HAP-1 (cell line): Measurements from ENCODE around the gene PMS2.
A peak's percentile ranks its signal among the peaks of the same experiment; 100 is the strongest.
"Not testable (repeated sequence)": the region's sequence is repeated elsewhere in the genome, so short reads cannot be mapped to it uniquely, and the experiment has no call there.

ENCODE experiments used
- DNase-seq, 2 experiments: peaks; one replicate each; pipeline ENCODE4 v3.0.0-alpha.2; 2016 to 2020; ENCODE audit warnings: low spot score in 2 of 2
- H3K27me3 ChIP-seq: fragments of 250-450 bp; sonication (Bioruptor Pico); 2 replicates; pipeline ENCODE4 v1.5.1; 2020; ENCODE audit warnings: low read depth, mild to moderate bottlenecking, moderate library complexity
- H3K36me3 ChIP-seq: fragments of 250-450 bp; sonication (Bioruptor Pico); replicated peaks from 2 replicates; pipeline ENCODE4 v1.5.1; 2020; ENCODE audit warnings: mild to moderate bottlenecking
- H3K4me1 ChIP-seq: fragments of 250-450 bp; sonication (Bioruptor Pico); 2 replicates; pipeline ENCODE4 v1.5.1; 2020; ENCODE audit warnings: mild to moderate bottlenecking
- H3K4me3 ChIP-seq: fragments of 250-450 bp; sonication (Bioruptor Pico); 2 replicates; pipeline ENCODE4 v1.5.1; 2020; ENCODE audit warnings: mild to moderate bottlenecking, moderate library complexity
- H3K9me3 ChIP-seq: fragments of 250-450 bp; sonication (Bioruptor Pico); 2 replicates; pipeline ENCODE4 v1.5.1; 2020; ENCODE audit warnings: mild to moderate bottlenecking, moderate library complexity
- in situ Hi-C: fragments of 300-500 bp; cut with MboI; formaldehyde crosslinking; loops from 3 replicates; pipeline ENCODE4 v1.14.3; 2020; ENCODE audit warnings: low sequenced_read_pairs, inconsistent platforms, mixed read lengths

PMS2 gene

GRCh38 chr7:6027806-6028365 is 19.0 kb upstream of the PMS2 start:
- Histone ChIP-seq H3K27me3 (no peaks in the 10 kb centered on the region), H3K36me3 (peaks cover 82% of the 10 kb centered on the region), H3K4me1 (no peaks in the 10 kb centered on the region), H3K4me3 (no peak overlapping the region), H3K9me3 (no peaks in the 10 kb centered on the region)
- in situ Hi-C loops: no loop called here
- DNase-seq: no peak

GRCh38 chr7:6026820-6027311 is 18.0 kb upstream of the PMS2 start:
- Histone ChIP-seq H3K9me3 (no peaks in the 10 kb centered on the region), H3K4me1 (no peaks in the 10 kb centered on the region), H3K27me3 (no peaks in the 10 kb centered on the region), H3K4me3 (no peak overlapping the region), H3K36me3 (peaks cover 85% of the 10 kb centered on the region)
- in situ Hi-C loops: no loop called here
- no peak for DNase-seq

- peaks cover 87% of the 10 kb centered on the region for H3K36me3 ChIP-seq
- H3K4me3 ChIP-seq: no peak overlapping the region
- no peaks in the 10 kb centered on the region for H3K27me3 ChIP-seq
- in situ Hi-C loops: no loop called here
- peak in 1 of 2 experiments; percentile 55 for DNase-seq
- no peaks in the 10 kb centered on the region for H3K4me1 ChIP-seq
- H3K9me3 ChIP-seq: no peaks in the 10 kb centered on the region
Measured at GRCh38 chr7:6026011-6026819, 17.4 kb upstream of the PMS2 start.

GRCh38 chr7:6023974-6024435 is 15.2 kb upstream of the PMS2 start:
- no peak overlapping the region for H3K4me3 ChIP-seq
- no peaks in the 10 kb centered on the region for H3K4me1 ChIP-seq
- H3K27me3 ChIP-seq: no peaks in the 10 kb centered on the region
- in situ Hi-C loops: no loop called here
- no peaks in the 10 kb centered on the region for H3K9me3 ChIP-seq
- peaks cover 92% of the 10 kb centered on the region for H3K36me3 ChIP-seq
- no peak for DNase-seq

- H3K9me3 ChIP-seq: no peaks in the 10 kb centered on the region
- H3K27me3 ChIP-seq: no peaks in the 10 kb centered on the region
- DNase-seq: no peak
- in situ Hi-C loops: no loop called here
- H3K4me3 ChIP-seq: no peak overlapping the region
- peaks cover 95% of the 10 kb centered on the region for H3K36me3 ChIP-seq
- no peaks in the 10 kb centered on the region for H3K4me1 ChIP-seq
Measured at GRCh38 chr7:6022707-6023106, 13.9 kb upstream of the PMS2 start.

GRCh38 chr7:6020371-6021286 is 11.8 kb upstream of the PMS2 start:
- peaks cover 1% of the 10 kb centered on the region; the same call in 1 of the 2 replicates for H3K4me1 ChIP-seq
- H3K4me3 ChIP-seq: no peak overlapping the region
- no peaks in the 10 kb centered on the region for H3K27me3 ChIP-seq
- H3K36me3 ChIP-seq: peaks cover 97% of the 10 kb centered on the region
- no peak for DNase-seq
- no peaks in the 10 kb centered on the region for H3K9me3 ChIP-seq
- in situ Hi-C loops: no loop called here

- Histone ChIP-seq H3K9me3 (no peaks in the 10 kb centered on the region), H3K36me3 (peaks cover 77% of the 10 kb centered on the region), H3K27me3 (no peaks in the 10 kb centered on the region), H3K4me3 (no peak overlapping the region), H3K4me1 (peaks cover 8% of the 10 kb centered on the region)
- in situ Hi-C loops: no loop called here
- DNase-seq: no peak
Measured at GRCh38 chr7:6016653-6016966, 7.8 kb upstream of the PMS2 start.

GRCh38 chr7:6015917-6016652 is 7.2 kb upstream of the PMS2 start:
- Histone ChIP-seq H3K27me3 (no peaks in the 10 kb centered on the region), H3K36me3 (peaks cover 78% of the 10 kb centered on the region), H3K4me3 (no peak overlapping the region), H3K4me1 (peaks cover 13% of the 10 kb centered on the region), H3K9me3 (no peaks in the 10 kb centered on the region)
- in situ Hi-C loops: no loop called here
- no peak for DNase-seq

GRCh38 chr7:6012355-6013104 is 3.7 kb upstream of the PMS2 start:
- peaks cover 20% of the 10 kb centered on the region for H3K4me1 ChIP-seq
- no peaks in the 10 kb centered on the region for H3K9me3 ChIP-seq
- in situ Hi-C loops: no loop called here
- no peak for DNase-seq
- no peaks in the 10 kb centered on the region for H3K27me3 ChIP-seq
- H3K4me3 ChIP-seq: no peak overlapping the region
- H3K36me3 ChIP-seq: peaks cover 49% of the 10 kb centered on the region

- Histone ChIP-seq H3K36me3 (peaks cover 39% of the 10 kb centered on the region), H3K27me3 (no peaks in the 10 kb centered on the region), H3K4me1 (peaks cover 20% of the 10 kb centered on the region), H3K9me3 (no peaks in the 10 kb centered on the region), H3K4me3 (no peak overlapping the region; the same call in 1 of the 2 replicates)
- in situ Hi-C loops: no loop called here
- no peak for DNase-seq
Measured at GRCh38 chr7:6011541-6011940, 2.7 kb upstream of the PMS2 start.

- H3K27me3 ChIP-seq, H3K9me3 ChIP-seq, in situ Hi-C loops, DNase-seq: not testable (repeated sequence)
- Histone ChIP-seq H3K36me3 (peaks cover 27% of the 10 kb centered on the region), H3K4me3 (peak overlapping the region; percentile 73), H3K4me1 (peaks cover 16% of the 10 kb centered on the region)
Measured at GRCh38 chr7:6010370-6010769, 1.5 kb upstream of the PMS2 start.

GRCh38 chr7:6007835-6008590 is 836 bp downstream of the PMS2 start:
- DNase-seq, in situ Hi-C loops, H3K27me3 ChIP-seq, H3K9me3 ChIP-seq: not testable (repeated sequence)
- Histone ChIP-seq H3K4me3 (peak overlapping the region; percentile 73), H3K4me1 (peaks cover 20% of the 10 kb centered on the region), H3K36me3 (peaks cover 16% of the 10 kb centered on the region)
